ENCODE measurements around the gene ALOX12B.

Gene ALOX12B

GRCh38 chr17:8087075-8087951, at the start of gene ALOX12B:
Gene ALOX12B (minus strand): TSS chr17:8087716. CDS start chr17:8087442, 274 bp downstream.
- DNase-seq: no peak

GRCh38 chr17:8133941-8134340, 46.4 kb upstream of the ALOX12B start:
- DNase-seq: no peak

GRCh38 chr17:8133399-8133798, 45.9 kb upstream of the ALOX12B start:
- DNase-seq: no peak

GRCh38 chr17:8131844-8132441, 44.4 kb upstream of the ALOX12B start:
- no peak for DNase-seq

- no peak for DNase-seq
These were observed 40.7 kb upstream of the ALOX12B start for GRCh38 chr17:8128125-8128784.

GRCh38 chr17:8126491-8127066, 39.1 kb upstream of the ALOX12B start:
- DNase-seq: peak; percentile 72

- DNase-seq: no peak
These were observed 38.5 kb upstream of the ALOX12B start for GRCh38 chr17:8125947-8126490.

- peak; percentile 99 for DNase-seq
These were observed 37.8 kb upstream of the ALOX12B start for GRCh38 chr17:8125154-8125946.

GRCh38 chr17:8124350-8125153, 37.0 kb upstream of the ALOX12B start:
- peak; percentile 54 for DNase-seq

GRCh38 chr17:8123695-8124349, 36.3 kb upstream of the ALOX12B start, which contains the start of gene HES7:
Gene HES7 (minus strand): TSS chr17:8124106. CDS start chr17:8124084, 22 bp downstream.
- no peak for DNase-seq

- DNase-seq: peak; percentile 64
These were observed 35.6 kb upstream of the ALOX12B start for GRCh38 chr17:8122924-8123694.

GRCh38 chr17:8122422-8122923, 35.0 kb upstream of the ALOX12B start:
- DNase-seq: peak; percentile 54

GRCh38 chr17:8121681-8122421, 34.3 kb upstream of the ALOX12B start:
- peak; percentile 80 for DNase-seq

- DNase-seq: no peak
These were observed 33.8 kb upstream of the ALOX12B start for GRCh38 chr17:8121407-8121680.

GRCh38 chr17:8120520-8121406, 33.2 kb upstream of the ALOX12B start:
- DNase-seq: peak; percentile 91

- peak; percentile 97 for DNase-seq
These were observed 32.3 kb upstream of the ALOX12B start for GRCh38 chr17:8119581-8120519.

Data from stimulated activated CD8-positive, alpha-beta memory T cell treated with anti-CD3 and anti-CD28 coated beads, Interleukin-4, amount 100 ng/mL, for 48 hours (primary cell).